D721Med (cell line): ENCODE measurements around the gene CCL22.

Experiments
- DNase-seq: peaks from one replicate; pipeline ENCODE4 v3.0.0; 2011; ENCODE audit warnings: low spot score; ENCODE audit not compliant: insufficient read length
- FAIRE-seq: peaks from 2 replicates; lab custom pipeline; 2011; peaks lifted over from hg19 to GRCh38; lab: Jason Lieb, UNC
- TF ChIP-seq, protein P1 (sequence below): IDR thresholded peaks from 2 replicates; pipeline ENCODE4 v1.5.1; 2012; ENCODE audit warnings: mild to moderate bottlenecking, control low read depth; ENCODE audit not compliant: insufficient read depth; ENCODE audit errors: missing control alignments

Gene CCL22

DNA sequence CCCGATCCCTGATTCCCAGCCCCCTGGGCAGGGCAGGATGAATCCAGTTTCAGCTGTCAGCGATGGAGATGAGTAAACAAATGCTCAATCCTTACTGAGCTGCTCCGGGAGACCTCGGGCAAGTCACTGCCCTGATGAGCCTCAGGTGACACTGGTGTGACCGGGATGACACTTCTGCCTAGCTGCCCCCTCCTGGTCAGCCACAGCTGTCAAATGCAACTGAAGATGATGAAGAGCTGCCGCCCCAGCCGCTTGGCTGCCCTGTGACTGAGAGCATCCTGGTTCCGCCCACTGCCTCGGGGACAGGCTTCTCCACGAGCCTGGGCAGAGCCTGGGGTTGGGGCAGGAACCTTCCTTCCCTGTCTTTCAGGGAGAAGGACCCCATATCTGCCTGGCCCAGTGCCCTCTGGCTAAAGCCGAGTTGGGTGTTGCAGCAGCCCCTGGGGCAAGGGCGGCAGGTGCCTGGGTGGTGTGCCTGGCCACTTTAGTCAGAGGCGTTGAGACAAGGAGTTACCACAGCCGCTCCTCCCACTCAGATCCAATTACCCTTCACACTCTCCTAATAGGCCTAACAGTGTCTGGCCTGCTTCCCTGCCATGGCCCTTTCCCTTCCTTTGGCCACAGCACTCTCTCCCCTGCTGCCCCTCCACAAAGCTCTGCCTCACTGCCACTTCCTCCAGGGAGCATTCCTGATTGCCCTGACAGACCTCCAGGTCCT is 51.4 kb downstream of the CCL22 start:
- FAIRE-seq, result no peak

DNA sequence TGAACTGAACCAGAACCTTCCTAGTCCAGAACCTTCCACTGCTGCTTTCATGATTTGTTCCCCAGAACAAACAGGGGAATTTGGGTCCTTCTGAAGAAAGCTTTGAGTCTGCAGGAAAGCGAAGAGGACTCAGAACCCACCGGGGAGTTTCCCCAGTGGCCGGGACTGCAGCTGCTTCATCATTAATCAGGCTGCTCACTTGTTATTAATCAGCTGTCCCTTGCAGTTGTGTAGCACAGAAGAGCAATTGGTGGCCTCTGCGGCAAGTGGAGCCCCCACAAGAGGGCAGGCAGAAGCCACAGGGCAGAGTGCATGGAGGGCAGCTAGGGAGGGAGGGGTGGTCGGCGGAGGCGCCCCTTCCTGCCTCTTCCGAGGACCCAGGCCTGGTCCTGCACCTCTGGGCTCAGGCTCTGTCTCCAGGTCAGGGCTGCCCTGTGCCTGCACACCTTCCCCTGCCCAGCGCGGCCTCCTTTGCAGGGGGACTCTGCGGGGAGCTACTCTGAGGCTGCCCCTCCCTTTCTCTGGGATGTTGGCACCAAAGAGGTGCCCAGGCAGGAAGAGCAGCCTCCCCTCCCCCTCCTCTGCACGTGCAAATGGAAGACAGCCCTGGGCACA is 52.9 kb downstream of the CCL22 start:
- TF ChIP-seq, protein P1, sequence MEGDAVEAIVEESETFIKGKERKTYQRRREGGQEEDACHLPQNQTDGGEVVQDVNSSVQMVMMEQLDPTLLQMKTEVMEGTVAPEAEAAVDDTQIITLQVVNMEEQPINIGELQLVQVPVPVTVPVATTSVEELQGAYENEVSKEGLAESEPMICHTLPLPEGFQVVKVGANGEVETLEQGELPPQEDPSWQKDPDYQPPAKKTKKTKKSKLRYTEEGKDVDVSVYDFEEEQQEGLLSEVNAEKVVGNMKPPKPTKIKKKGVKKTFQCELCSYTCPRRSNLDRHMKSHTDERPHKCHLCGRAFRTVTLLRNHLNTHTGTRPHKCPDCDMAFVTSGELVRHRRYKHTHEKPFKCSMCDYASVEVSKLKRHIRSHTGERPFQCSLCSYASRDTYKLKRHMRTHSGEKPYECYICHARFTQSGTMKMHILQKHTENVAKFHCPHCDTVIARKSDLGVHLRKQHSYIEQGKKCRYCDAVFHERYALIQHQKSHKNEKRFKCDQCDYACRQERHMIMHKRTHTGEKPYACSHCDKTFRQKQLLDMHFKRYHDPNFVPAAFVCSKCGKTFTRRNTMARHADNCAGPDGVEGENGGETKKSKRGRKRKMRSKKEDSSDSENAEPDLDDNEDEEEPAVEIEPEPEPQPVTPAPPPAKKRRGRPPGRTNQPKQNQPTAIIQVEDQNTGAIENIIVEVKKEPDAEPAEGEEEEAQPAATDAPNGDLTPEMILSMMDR, result no peak
- FAIRE-seq (no peak), DNase-seq (no peak)

More for the DNA sequence above, 51.4 kb downstream of the CCL22 start:
- DNase-seq, result no peak
- TF ChIP-seq, protein P1, result no peak

DNA sequence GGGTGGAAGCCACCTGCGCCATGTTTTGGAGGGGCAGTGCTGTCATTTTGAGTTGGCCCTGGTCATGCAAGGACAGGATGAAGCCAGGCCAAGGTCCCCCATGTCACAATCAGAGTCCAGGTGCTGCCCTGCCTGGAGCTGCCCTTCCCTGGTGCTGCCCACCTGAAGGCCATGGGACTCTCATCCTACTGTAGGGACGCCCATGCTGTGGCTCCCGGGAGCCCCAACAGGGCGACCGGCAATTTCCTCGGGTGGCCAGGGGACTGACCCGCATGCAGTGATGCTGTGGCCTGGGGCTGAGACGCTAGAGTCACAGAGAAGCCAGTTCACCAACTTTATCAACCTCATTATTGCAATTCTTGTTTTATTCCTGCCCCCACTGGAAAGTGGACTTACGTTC is 54.0 kb downstream of the CCL22 start:
- no peak for DNase-seq
- no peak for FAIRE-seq
- TF ChIP-seq, protein P1, result no peak

GRCh38 chr16:57413301-57413730 is 54.7 kb downstream of the CCL22 start:
- FAIRE-seq, result no peak
- TF ChIP-seq, protein P1, result no peak
- DNase-seq, result no peak

- TF ChIP-seq, protein P1, result no peak
- FAIRE-seq (no peak), DNase-seq (no peak)
Measured at GRCh38 chr16:57413733-57414132, 55.1 kb downstream of the CCL22 start.
